Activated CD4-positive, CD25-positive, alpha-beta regulatory T cell (primary cell): ENCODE results near the gene KRTAP6-1.

ENCODE experiments used
- DNase-seq, 4 experiments: peaks; one replicate each; lab custom pipeline; 2025; lab: John Stamatoyannopoulos, UW

KRTAP6-1 gene

DNA sequence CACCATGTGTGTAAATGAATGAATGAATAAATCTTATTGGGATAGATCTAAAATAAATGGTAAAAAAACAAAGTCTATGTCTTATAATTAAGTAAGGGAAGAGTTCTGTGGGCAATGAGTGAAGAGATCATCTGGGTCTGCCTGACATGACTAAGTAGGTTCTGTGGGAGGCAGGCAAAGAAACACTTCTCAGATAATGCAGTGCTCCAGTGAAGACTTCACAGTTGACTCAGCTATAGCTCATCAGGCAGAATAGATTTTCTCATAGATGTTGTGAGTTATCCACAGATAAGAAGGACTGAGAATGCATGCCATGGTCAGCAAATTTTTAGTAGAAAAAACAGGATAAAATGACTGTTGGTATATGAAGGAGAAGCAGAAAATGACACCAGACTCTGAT is 36.0 kb downstream of the KRTAP6-1 start:
- no peak for DNase-seq

DNA sequence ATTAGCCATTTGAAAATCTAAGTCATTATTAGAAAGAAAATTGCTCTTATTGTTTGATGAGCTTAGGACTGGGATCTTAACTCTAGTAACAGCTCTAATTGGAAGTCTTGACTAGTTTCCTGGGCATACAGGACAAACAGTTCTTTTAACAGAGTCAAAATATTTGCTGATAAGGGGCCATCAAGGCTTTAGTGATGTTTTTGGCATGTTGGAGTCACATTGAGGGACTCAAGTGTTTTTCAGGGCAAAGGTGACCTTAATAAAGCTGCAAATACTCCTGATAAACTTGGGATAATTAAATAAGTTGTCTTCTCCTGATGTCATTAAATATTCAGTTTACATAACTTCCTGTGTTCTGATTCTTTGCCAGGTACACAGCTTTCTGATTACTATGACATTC is 46.1 kb downstream of the KRTAP6-1 start:
- no peak for DNase-seq

DNA sequence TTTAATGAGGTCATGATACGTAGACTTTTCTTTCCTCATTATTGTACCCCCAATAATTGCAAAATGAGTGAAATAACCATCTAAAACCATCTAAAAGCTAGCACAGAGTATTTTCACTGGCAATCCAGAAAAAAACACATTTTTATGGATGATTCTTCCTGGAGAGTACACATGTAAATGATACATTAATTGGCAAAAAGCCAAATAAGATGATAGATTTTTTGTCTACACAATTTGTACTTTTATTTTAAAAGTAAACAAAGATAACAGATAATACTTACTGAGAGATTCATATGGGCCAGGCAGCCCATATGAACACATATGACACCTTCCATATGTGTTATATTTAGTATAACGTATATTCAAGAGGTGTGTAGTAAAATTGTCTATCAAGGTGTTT is 50.1 kb downstream of the KRTAP6-1 start:
- no peak for DNase-seq
